Measurements from ENCODE around the gene TAF1C.

The TAF1C gene

GRCh38 chr16:84215531-84215930 lies 28.7 kb upstream of the TAF1C start:
- DNase-seq (ENCODE audit: extremely low read depth, insufficient read length) = no peak
- Histone ChIP-seq H3K4me3 (replicated peaks; ENCODE audit: low read depth, low read length) (no peak overlapping the region), H3K27me3 (replicated peaks; ENCODE audit: control insufficient read depth, insufficient read depth, low read length) (no peaks in the 10 kb centered on the region), H3K36me3 (ENCODE audit: control insufficient read depth, insufficient read depth, low read length) (no peaks in the 10 kb centered on the region)
- TF ChIP-seq CTCF (IDR thresholded peaks at IDR 0.05; ENCODE audit: insufficient read depth, low read length, poor library complexity, severe bottlenecking) = no peak

- Histone ChIP-seq H3K4me3 (replicated peaks; ENCODE audit: low read depth, low read length) (no peak overlapping the region), H3K27me3 (replicated peaks; ENCODE audit: control insufficient read depth, insufficient read depth, low read length) (no peaks in the 10 kb centered on the region), H3K36me3 (ENCODE audit: control insufficient read depth, insufficient read depth, low read length) (no peaks in the 10 kb centered on the region)
- TF ChIP-seq CTCF (IDR thresholded peaks at IDR 0.05; ENCODE audit: insufficient read depth, low read length, poor library complexity, severe bottlenecking) = no peak
- DNase-seq (ENCODE audit: extremely low read depth, insufficient read length) = no peak
Observed at GRCh38 chr16:84214451-84215066, 27.7 kb upstream of the TAF1C start.

- H3K36me3 ChIP-seq (ENCODE audit: control insufficient read depth, insufficient read depth, low read length) = no peaks in the 10 kb centered on the region
- no peaks in the 10 kb centered on the region for H3K27me3 ChIP-seq (replicated peaks; ENCODE audit: control insufficient read depth, insufficient read depth, low read length)
- no peak for DNase-seq (ENCODE audit: extremely low read depth, insufficient read length)
- no peak overlapping the region for H3K4me3 ChIP-seq (replicated peaks; ENCODE audit: low read depth, low read length)
- TF ChIP-seq CTCF (IDR thresholded peaks at IDR 0.05; ENCODE audit: insufficient read depth, low read length, poor library complexity, severe bottlenecking) = no peak
Observed at GRCh38 chr16:84212631-84213030, 25.8 kb upstream of the TAF1C start.

- H3K36me3 ChIP-seq (ENCODE audit: control insufficient read depth, insufficient read depth, low read length) = no peaks in the 10 kb centered on the region
- no peak for TF ChIP-seq CTCF (IDR thresholded peaks at IDR 0.05; ENCODE audit: insufficient read depth, low read length, poor library complexity, severe bottlenecking)
- H3K27me3 ChIP-seq (replicated peaks; ENCODE audit: control insufficient read depth, insufficient read depth, low read length) = no peaks in the 10 kb centered on the region
- no peak for DNase-seq (ENCODE audit: extremely low read depth, insufficient read length)
- no peak overlapping the region for H3K4me3 ChIP-seq (replicated peaks; ENCODE audit: low read depth, low read length)
Observed at GRCh38 chr16:84212154-84212553, 25.3 kb upstream of the TAF1C start.

- no peak for TF ChIP-seq CTCF (IDR thresholded peaks at IDR 0.05; ENCODE audit: insufficient read depth, low read length, poor library complexity, severe bottlenecking)
- no peak for DNase-seq (ENCODE audit: extremely low read depth, insufficient read length)
- Histone ChIP-seq H3K27me3 (replicated peaks; ENCODE audit: control insufficient read depth, insufficient read depth, low read length) (no peaks in the 10 kb centered on the region), H3K36me3 (ENCODE audit: control insufficient read depth, insufficient read depth, low read length) (no peaks in the 10 kb centered on the region), H3K4me3 (replicated peaks; ENCODE audit: low read depth, low read length) (no peak overlapping the region)
Observed at GRCh38 chr16:84209989-84210388, 23.1 kb upstream of the TAF1C start.

- Histone ChIP-seq H3K27me3 (replicated peaks; ENCODE audit: control insufficient read depth, insufficient read depth, low read length) (no peaks in the 10 kb centered on the region), H3K4me3 (replicated peaks; ENCODE audit: low read depth, low read length) (no peak overlapping the region), H3K36me3 (ENCODE audit: control insufficient read depth, insufficient read depth, low read length) (no peaks in the 10 kb centered on the region)
- DNase-seq (ENCODE audit: extremely low read depth, insufficient read length) = no peak
- no peak for TF ChIP-seq CTCF (IDR thresholded peaks at IDR 0.05; ENCODE audit: insufficient read depth, low read length, poor library complexity, severe bottlenecking)
Observed at GRCh38 chr16:84207879-84208278, 21.0 kb upstream of the TAF1C start.
